MV-4-11 (cell line): ENCODE data around the gene SYNDIG1.

Experiments used
- DNase-seq: peaks from one replicate; lab custom pipeline; 2025; lab: John Stamatoyannopoulos, UW

The SYNDIG1 gene

GRCh38 chr20:24472426-24472825 is 3.0 kb downstream of the SYNDIG1 start:
- DNase-seq, result no peak

GRCh38 chr20:24473435-24474223 is 4.2 kb downstream of the SYNDIG1 start:
- no peak for DNase-seq

GRCh38 chr20:24477831-24478547 is 8.6 kb downstream of the SYNDIG1 start:
- DNase-seq, result no peak

DNA sequence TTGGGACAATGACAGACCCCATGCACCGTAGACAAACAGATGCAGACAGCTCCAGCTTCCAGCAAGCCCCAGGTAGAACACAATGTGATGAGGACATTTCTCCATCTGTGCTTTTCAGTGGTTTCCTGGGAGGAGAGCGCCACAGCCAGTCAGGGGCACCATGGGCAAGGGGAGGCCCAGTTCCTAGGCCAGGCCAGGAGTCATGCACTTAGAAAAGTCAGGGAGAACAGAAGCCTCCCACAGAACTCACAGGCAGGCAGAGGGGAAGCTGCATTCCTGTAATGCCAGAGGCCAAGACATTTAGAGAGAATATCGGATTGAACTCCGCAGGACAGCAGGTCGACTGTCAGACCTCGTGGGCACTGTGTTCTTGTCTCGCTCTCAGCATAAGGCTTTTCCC is 9.2 kb downstream of the SYNDIG1 start:
- DNase-seq, result no peak

DNA sequence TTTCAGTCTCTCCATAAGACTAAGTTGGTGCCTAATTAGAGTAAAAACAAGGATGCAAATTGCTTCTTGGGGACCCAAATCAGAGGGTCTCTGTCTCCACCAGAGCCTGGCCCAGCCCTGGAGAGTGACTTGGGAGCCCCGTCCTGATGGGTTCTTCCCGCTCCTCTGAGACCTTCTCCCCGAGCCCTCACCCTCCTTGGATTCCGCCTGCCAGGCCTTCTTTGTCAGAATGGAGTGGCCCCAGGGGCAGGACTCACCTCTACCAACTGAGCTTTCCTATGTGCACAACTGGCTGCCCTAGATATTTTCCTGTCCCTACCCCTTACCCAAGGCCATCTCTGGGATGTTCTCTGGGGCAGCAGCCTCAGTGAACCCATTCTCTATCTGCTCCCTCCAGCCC is 9.7 kb downstream of the SYNDIG1 start:
- no peak for DNase-seq

DNA sequence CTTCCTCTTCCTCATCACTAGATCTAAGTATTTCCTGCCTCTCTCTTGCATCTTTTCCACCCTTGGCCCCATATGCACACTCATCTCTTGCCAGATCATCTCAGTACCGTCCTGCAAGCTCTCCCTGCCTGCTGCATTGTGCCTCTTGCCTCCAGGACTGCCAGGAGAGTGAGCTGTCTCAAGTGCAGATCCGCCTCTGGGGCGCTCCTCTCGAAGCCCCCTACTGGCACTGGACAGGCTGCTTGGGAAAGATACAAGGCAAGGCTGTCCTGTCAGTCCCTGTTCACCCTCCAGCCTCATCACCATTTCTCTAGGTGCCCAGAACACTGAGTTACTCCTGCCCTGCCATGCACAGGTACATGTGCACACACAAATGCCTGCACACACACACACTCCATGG is 10.2 kb downstream of the SYNDIG1 start:
- no peak for DNase-seq

- DNase-seq, result no peak
Measured at GRCh38 chr20:24480509-24480908, 11.1 kb downstream of the SYNDIG1 start.

DNA sequence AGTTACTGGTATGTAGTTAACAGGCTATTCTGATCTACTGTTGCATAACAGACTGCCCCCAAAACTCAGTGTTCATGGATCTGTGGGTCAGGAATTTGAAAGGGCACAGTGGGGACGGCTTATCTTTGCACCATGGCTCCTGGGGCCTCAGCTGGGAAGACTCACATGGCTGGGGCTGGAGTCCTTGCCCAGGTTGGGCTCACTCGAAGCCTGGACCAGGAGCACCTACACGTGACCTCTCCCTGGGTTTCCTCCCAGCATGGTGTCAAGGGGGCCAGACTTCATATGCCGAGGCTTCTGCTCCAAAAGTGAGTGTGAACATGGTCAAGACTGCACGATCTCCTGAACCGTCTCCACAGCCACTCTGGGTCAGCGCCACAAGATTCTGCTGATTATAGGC is 11.7 kb downstream of the SYNDIG1 start:
- no peak for DNase-seq

DNA sequence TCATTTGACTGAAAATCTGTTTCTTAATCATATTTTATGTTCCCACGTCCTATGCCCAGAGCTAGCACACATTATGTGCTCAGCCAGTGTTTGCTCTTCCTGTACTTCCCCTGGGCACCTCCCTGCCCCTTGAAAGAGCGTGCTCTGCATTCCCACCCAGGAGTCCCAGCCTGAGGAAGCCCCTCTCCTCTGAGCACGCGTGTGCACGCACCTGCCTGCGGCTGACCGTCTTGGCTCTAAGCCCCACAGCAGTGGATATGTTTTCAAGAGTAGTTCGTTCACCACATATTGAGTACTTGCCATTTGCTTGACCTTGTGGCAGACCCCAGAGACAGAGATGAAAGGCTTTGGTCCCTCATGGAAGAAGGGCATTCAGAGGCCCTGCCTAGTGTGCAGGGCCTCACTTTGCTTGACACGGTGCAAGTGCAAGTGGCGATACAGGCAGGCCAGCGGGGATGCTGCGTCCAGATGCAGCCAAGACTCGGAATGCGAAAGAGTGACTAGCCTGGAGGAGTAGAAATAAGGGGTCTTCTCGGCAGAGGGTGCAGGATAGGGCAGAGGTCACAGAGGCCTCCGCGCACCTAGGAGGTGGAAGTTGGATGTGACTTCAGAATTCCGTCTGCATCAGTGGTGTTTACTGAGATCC is 14.1 kb downstream of the SYNDIG1 start:
- DNase-seq, result no peak

GRCh38 chr20:24484081-24484450 is 14.6 kb downstream of the SYNDIG1 start:
- DNase-seq, result no peak

GRCh38 chr20:24485981-24486380 is 16.6 kb downstream of the SYNDIG1 start:
- DNase-seq, result no peak

GRCh38 chr20:24487240-24487639 is 17.8 kb downstream of the SYNDIG1 start:
- DNase-seq, result no peak

DNA sequence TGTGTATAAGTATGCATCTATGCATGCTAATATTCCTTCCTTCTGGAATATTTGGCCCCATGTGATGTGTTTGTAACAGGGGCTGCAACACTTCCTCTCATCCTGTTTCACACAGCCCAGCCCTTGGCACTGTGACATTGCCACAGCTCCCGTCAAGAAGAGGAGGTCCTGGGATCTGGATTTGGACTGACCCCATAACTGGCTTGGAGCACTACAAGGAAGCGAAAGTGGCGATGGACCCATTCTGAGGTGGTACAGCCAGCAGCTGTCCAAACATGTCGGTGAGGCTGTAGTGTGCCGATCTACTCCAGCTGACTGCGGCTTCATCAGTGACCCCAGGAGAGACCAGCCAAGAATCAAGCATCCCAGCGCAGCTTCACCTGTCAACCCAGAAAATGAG is 18.2 kb downstream of the SYNDIG1 start:
- no peak for DNase-seq

DNA sequence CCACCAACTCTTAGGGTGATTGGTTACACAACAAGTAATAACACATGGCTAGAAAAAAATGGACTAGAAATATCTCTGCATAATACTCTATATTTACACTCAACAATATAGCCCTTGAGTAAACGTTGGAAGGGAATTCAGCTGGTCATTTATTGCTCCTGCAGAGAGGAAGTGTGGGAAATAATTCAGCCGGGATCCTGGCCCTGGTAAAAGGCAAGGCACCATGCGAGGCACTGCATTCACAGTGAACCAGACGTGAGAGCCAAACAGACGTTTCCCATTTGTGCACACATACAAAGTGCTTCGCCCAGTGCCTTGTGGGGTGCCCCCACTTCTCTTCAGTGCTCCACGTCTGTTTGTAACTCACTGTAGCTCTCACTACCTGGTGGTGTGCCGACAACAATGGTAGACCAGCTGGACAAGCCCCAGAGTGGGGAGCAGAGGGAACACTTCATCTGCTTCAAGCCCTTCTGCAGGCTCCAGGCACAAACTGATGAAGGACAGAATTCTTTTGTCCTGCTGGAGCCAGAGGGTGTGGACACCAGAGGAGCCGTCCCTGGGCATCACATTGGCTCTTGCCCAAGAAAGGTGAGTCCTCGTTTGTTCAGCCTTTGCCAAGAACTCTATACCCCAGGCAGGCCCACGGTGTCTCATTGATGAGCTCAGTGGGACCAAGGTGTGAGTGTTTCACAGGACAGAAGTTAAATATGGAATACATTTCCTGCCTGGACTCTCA is 18.8 kb downstream of the SYNDIG1 start:
- DNase-seq, result no peak

- DNase-seq, result no peak
Measured at GRCh38 chr20:24488800-24489175, 19.4 kb downstream of the SYNDIG1 start.

- no peak for DNase-seq
Measured at GRCh38 chr20:24489193-24489592, 19.8 kb downstream of the SYNDIG1 start.

GRCh38 chr20:24489631-24490260 is 20.3 kb downstream of the SYNDIG1 start:
- DNase-seq, result no peak

DNA sequence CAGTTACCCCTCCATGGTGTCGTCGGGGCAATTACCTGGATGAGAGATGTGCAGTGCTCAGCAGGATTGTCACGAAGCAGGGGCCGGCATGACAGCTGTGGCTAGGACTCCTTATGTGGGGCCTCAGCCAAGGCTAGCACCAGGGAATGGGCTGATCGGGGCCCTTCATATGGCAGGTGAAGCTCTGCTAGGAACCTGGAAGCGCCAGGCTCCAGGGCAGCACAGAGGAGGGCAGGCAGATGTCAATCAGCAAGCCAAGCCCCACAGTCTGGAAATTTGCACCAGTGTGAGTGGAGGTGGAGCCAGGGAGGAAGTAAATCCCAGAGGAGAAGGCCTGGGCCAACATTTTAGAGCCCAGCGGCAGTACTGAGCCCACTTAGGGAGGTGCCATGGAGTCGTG is 21.2 kb downstream of the SYNDIG1 start:
- no peak for DNase-seq

- DNase-seq, result no peak
Measured at GRCh38 chr20:24491041-24491756, 21.8 kb downstream of the SYNDIG1 start.

DNA sequence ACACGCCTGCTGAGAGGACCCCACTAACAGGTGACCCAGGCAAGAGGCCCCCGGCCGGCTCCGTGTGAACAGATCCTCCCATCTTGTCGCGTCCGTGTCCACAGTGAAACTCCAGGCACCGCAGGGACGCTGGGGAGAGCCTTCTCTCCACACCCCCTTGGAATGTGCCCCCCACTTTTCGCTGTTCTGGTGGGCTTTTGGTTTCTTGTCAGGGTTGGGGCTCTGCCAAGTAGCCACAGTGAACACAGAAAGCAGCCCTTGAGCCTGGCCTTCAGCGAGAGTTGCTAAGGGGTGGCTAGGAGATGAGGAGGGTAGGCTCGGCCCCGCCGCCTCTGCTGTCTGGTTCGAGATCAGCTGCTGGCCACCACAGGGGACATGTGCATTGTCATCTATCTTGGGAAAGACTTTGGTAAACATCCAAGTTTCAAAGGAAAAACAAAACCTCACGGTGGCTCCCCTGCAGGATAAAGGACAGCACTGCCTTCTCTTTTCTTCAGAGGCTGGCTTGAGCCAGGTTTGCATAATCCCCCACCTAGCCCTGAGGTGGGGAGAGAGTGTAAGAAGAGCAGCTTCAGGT is 22.7 kb downstream of the SYNDIG1 start:
- no peak for DNase-seq

GRCh38 chr20:24492698-24493097 is 23.3 kb downstream of the SYNDIG1 start:
- DNase-seq, result no peak
